HL-60 (cell line): ENCODE results near the gene FSD2.

ENCODE experiments used
- CTCF ChIP-seq: IDR thresholded peaks from one replicate; pipeline ENCODE4 v1.5.1; 2011; ENCODE audit warnings: low read length, control low read depth, inconsistent platforms; ENCODE audit not compliant: insufficient read depth
- POLR2AphosphoS5 ChIP-seq: IDR thresholded peaks from 2 replicates; pipeline ENCODE4 v1.6.1; 2012; ENCODE audit warnings: low read depth
- REST ChIP-seq: IDR thresholded peaks from 2 replicates; pipeline ENCODE4 v1.6.1; 2012; ENCODE audit warnings: low read depth; ENCODE audit not compliant: insufficient replicate concordance

- no peak for TF ChIP-seq CTCF
- no peak for TF ChIP-seq POLR2AphosphoS5
- no peak for TF ChIP-seq REST
Measured at GRCh38 chr15:82788496-82788895, 17.4 kb downstream of the FSD2 start.
